ENCODE data around the gene HPX.

GRCh38 chr11:6401464-6401863 is 39.3 kb downstream of the HPX start:
- TF ChIP-seq CTCF (IDR thresholded peaks at IDR 0.05) = no peak
- no peak for TF ChIP-seq POLR2A (IDR thresholded peaks at IDR 0.05)
